ENCODE measurements around the gene TRIM66.

Gene TRIM66

DNA sequence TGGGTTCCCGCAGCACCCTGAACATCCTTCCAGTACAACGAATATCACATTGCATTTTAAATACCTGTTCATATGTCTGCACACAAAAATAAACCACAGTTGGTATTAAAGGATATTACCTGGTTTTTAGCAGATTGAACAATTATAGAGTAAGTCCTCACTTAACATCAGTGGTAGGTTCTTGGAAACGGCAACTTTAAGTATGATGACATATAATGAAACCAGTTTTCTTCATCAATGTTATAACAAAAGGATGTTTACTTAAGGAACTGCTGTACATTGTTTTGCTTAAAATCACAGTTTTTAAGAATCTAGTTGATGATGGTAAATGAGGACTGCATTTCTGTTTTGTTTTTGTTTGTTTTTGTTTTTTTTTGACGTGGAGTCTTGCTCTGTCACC is 28.0 kb downstream of the TRIM66 start:
- no peak for DNase-seq

DNA sequence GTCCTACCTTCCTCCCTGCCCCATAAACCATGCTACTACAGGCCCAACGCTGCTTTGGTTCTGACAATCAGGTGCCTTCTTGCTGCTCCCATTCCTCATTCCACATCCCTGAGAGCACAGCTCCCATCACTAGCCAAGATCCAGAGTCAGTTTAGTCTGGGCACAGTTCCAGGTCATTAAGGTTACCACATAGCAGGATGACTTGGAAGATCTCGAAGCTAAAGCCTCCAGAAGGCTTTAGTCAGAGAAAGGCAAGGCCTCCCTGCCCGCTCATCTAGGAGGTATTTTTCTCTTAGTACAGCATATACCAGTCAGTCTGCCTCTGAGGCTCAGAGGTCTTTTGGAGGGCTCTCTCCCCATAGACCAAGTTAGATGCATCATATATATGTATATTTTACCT is 30.3 kb downstream of the TRIM66 start:
- DNase-seq = no peak

DNA sequence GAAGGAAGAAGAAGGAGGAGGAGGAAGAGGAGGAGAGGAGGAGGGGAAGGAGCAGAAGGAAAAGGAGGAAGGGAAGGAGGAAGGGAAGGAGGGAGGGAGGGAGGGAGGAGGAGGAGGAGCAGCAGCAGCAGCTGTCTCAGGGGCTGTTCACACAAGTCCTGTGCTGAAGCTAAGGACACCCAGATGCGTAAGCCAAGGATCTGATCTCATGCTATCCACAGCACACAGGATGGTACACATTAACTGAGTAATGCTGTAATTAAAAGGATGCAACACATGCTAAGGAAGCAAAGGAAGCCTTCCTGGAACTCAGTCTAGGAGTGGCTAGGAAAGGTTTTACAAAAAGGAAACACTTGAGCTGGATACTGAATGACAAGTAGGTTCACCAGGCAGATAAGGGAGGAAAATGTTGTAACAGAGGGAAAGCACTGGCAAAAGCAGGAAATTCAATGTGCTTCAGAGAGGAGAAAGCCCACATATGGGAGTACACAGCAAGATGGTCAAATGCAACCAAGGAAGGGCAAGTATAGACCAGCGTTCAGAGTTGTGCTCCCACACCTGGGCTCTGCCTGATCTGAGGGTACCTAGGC is 32.0 kb downstream of the TRIM66 start:
- no peak for DNase-seq

DNA sequence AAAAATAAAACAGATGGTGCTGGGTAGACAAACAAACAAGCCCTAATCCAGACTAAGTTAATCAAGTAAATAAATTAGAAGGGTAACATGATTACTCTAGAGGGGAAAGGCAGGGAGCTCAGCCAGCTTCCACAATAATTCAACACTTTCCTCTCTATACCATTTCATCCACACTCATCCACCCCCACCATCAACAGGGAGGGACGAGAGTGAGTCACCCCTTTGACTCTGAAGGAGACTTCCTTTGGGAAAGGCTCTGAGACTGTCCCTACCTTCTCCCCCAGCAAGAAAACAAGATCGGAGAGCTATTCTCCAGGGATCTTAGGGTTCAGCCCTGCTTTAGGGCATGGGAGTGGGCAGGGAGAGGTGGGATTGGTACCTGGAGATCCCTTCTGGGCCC is 33.1 kb downstream of the TRIM66 start:
- no peak for DNase-seq

DNA sequence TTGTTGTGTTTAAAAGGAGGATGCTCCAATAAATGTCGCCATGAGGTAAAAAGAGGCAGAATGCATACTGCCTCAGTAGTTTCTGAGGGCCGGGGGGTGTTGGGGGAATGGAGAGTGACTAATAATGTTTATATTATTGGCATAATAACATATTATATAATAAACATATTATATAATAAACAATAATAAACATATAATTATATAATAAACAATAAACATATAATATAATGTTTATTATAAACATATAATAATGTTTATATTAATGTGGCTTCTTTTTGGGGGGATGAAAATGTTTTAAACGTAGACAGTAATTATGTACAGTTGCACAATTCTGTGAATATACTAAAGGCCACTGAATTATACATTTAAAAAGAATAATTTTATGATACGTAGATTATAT is 35.6 kb downstream of the TRIM66 start:
- DNase-seq = no peak

DNA sequence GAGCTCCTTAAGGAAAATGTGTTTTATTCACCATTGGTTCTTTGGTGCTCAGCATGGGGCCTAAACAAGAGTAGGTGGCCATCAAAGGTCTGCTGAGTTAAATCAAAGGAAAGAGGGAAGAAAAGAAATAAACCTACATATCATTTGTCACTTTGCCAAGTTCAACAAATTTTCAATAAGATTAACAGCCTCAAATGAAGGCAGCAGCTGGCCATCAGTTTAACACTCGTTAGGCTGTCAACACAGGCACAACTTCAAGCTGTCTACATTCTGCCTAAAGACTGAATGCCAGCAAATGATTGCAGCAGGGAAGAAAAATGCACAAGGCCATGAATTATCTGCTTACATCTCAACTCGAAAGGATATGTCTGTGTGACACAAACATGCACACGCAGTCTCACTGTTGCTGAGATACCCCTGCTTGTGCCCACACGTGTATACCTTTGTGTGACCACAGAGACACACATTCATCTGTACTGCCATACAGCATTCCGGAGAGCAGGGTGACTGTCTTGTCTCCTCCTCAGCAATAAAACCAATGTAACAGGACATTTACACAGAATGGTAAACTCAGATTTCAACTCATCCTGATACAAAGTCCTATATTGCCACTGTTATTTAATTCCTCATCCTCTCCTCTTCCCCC is 40.1 kb downstream of the TRIM66 start:
- peak in 1 of 3 experiments; percentile 20 for DNase-seq

DNA sequence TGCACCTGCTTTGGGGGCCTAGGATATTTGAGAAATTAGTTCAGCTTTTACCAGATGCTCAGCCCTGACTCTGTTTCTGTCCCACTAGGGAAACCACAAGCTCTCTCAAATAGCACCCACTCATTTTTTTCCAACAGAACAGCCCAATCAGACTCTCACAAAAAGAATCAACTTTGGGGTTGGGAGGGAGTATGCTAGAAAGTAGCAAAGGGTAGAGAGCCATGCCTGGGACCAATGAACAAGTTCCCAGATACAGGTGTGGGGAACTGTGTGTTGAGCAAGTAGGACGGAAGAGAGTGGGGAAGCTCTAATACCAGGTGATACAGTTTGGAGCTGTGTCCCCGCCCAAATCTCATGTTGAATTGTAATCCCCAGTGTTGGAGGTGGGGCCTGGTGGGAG is 41.1 kb downstream of the TRIM66 start:
- DNase-seq = no peak

DNA sequence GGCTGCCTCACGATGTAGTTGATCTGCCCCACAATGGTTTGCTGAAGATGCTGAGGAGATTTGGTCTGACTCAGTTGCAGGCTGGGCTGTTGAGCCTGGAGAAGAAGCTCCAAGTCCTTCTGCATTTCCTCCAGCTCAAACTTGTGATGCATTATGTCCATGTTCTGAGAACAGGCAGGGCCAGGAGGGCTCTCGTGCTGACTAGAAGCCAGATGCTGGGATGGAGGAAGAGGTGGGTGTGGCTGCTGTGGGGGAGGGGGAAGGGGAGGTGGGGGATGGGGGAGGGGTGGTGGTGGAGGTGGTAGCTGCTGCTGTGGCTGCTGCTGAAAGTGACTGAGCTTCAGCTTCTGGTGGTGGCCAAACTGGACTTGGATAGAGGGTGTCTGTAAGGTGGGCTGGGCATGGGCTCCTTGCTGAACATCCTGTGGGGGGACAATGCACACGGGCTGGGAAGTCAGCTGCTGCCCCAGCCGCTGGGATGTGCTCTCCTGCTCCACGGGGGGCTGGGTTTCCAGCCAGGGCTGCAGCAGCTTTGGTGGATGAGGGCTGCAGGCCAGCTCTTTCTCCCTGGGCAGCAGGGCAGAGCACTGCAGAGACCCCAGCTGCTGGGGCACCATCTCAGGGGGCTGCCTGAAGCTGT is 42.1 kb downstream of the TRIM66 start:
- no peak for DNase-seq

DNA sequence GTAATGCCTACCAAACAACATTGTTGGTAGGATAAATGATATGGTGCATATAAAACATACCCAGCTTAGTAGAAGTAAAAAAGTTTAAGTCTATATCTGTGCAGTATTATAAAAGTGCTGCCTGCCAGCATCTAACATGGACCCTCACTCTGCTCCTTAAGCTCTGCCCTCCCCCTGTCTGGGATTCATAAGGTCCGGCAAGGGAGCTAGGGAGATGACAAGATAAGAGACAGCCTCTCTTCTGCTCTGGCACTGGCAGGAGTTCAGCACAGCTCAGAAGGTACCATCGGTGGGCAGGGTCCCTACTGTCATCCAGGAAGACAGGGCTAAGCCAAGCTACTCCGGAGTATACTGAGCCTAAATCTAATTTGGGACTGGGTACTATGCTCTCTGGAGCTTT is 42.8 kb downstream of the TRIM66 start:
- no peak for DNase-seq

DNA sequence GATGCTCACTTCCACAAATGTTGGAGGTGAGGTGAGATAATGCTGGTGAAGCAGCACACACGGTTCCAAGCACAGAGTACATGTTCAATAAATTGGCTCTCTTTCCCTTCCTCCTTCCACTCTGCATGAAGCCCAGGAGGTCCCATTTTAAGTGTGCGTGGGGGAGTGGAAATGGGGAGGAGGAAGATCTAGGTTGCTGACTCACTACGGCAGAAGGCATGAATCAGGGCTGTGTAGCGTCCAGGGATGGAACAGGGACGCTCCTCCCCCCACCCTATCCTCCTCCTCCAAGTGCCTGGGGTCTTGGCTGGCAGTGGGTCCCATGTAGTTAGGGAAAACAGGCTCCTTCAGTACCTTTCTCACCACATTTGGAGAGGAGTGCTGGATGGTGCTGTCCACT is 44.2 kb downstream of the TRIM66 start:
- no peak for DNase-seq

DNA sequence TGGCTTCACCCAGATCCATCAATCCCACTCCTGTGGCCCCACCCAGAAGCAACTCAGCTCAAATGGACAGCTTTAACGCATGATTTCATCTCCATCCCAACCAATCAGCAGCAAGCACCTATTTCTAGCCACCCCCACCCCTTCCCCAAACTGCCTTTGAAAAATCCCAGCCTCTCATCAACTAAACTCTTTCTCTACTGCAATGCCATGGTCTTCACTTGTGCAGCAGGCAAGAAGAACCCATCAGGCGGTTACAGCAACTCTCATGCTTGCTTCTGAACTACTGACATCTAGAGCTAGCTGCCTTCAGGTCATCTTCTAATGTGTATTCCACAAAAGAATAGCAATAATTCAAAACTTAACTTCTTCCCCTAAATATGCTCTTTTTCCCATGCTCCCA is 46.3 kb downstream of the TRIM66 start:
- no peak for DNase-seq

DNA sequence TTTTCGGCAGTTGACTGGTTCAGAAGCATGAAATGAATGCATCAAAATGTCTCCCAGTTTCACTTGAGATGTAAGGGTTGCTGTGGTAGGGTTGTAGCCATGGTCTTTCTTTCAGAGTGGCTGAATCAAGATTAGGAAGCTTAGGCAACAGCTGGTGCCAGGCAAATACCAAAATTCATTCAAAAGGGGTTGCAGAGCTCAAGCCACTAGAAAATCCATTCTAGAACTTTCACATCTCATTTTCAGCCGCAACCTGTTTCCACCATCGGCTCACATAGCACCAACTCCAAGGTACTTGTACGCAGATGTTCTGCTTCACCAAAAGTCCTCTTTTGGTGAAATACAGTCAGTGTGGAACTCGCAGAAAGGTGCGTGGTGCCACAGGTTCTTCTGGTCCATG is 48.0 kb downstream of the TRIM66 start:
- DNase-seq = no peak

DNA sequence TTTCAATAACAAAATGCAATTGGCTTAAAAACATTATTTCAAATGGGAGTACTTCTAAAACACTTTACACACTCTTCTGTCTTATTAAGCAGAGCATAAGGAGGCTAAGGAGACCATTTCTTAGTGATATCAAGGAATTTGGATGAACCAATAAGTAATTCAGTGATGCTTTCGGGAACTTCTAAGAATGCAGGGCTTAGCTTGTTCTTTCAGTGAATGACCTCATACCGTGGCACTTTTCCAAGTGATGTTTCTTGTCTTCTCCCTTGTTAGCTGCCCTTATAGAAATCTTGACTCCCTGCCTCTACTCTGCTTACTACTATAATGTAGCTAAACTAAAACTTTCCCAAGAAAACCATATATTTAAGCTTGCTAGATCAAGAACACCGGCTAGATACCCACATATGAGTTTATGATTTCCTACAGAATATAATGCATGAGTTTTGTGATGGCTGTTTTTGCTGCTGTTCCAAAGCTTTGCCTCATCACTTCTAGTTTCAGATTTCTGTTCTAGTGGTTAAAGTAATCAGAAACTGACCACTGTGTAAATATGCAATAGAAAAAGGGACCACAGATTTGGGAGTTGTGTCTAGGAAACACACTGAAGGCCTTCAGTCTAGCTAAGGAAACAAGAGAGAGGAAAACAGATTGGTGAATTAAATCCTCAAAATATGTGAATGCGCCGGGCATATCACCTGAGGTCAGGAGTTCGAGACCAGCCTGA is 50.9 kb downstream of the TRIM66 start:
- no peak for DNase-seq

DNA sequence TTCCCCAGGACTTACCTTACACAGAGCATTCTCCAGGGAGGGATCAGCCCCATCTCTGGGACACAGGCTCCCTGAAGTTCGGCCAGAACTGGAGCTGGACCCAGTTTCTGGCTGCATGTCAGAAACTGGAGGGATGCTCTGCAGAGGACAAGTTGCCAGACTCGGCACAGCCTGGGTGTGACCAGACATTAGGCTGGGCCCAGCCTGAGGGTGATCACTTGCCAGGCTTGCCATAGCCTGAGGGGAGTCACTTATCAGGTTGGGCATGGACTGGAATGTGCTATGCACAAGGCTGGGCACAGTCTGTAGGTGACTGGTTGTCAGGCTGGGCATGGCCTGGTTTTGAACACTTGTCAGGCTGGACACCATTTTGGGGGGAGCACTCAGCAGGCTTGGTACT is 57.8 kb downstream of the TRIM66 start:
- DNase-seq = no peak

DNA sequence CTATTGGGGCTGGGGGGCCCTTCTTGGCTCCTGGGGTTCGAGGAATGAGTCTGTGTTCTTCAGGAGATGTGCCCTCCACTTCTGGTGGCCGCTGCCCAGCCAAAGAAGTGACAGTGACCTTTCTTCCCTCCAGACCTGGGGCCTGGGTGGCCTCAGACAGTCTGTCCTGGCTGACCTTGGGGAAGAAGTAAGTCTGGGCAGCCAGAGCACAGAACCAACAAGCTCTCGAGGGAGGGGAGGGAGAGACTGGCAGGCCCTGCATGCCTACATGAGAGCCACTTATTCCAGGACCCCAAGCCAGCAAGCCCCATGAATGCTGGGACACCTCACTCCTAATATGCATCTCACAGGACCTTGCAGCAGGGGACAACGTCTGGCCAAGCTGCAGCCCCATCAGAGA is 61.3 kb downstream of the TRIM66 start:
- DNase-seq = no peak

DNA sequence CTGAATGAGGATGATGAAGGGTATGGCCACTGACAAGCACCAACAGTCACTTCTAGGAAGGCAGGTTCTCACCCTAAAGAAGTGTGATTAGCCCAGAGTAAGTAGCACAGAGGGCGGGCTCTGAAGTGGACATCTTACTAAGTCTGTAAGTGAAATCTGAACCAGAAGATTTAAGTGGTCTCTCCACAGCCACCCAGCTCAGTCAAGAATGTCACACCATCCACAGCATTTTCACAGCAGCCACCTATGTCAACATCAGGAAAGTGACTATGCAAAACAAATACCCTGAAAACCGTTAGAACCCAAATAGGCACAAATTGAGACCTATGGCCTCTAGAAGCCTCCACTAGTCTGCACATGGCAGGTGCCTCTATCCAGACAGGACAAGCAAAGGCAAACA is 65.4 kb downstream of the TRIM66 start:
- DNase-seq = no peak

DNA sequence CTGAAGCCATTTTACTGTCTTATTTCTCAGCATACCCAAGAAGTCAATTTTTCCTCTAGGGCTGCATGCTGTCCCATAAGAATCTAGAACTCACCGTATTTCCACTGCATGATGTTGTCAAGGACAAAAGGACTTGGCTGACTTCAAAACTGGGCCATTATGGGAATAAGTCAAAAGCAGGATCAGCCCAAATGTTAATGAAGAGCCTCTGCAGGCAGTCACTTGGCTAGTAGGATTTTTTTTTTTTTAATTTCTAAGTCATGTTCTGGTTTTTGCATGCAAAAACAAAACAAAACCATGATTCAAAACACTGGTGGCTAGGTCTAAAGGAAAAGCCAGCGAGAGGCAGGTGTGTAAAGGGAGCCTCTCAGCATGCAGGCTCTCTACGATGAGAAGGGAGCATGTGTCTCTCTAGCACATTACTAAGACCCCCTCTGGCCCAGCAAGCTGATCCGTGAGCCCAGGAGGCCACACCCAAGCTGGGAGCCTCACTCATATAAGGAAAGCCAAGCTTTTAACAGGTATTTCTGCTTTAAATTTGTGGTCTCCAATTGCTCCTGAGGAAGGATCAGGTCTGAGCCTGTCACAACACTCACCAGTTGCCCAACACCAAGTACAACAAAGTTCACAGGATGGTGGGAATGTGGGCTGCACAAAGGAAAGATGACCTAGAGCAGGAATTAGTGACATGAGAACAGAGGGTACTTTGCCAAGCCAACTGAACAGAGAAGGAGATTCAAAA is 67.0 kb downstream of the TRIM66 start:
- DNase-seq = no peak

DNA sequence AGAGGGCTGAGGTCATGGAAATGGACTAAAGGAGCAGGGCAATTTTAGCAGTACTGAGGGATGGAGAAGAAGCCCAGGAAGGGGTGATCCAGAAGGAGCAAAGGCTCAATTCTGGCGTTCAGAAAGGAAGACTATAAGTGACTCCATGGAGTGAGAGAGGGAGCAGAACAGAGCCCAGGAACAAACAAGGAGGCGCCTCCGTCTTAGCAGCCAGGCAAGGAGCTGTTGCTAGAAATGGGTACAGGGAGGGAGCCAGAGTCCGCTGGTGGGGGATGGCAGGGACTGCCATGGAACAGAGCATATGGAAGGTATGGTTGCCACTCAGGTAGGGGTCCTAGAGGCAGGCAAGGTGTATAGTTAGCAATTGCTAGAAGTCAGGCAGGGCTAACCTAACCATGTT is 68.0 kb downstream of the TRIM66 start:
- DNase-seq = no peak

DNA sequence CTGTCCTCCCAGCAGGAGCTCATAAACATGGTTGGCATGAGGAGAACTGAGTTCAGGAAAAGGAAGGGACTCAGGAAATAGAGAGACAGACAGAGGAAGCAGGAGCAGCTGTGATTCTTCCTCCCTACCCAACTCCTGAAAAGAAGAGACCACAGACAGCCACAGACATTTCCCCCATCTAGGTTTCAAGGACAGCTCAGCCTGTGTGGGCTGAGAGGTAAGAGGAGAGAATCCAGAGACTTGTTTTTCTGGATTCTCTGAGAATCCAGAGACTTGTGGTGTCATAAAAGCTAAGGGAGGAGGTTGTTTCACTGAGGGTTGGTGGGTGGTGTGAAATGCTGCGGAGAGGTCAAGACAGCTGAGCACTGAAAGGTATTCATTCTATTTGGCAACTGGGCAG is 69.4 kb downstream of the TRIM66 start:
- DNase-seq = no peak

DNA sequence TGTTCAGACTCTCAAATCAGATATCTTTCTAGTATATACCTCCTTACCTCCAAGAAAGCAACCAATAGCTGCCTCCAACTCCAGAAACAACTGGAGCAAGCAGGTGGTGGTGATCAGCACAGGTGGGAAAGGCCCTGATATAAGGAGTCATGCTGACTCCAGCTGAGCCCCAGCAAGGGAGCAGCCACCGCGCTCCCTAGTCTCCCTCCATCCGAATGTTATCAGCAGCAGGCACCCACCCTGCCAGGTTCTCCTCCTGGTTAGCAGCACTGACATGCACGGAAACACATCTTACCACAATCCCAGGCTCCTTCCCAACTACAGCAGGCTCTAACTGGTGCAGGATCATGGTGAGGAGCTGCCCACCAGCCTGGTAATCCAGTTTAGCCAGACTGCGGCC is 69.9 kb downstream of the TRIM66 start:
- no peak for DNase-seq

DNA sequence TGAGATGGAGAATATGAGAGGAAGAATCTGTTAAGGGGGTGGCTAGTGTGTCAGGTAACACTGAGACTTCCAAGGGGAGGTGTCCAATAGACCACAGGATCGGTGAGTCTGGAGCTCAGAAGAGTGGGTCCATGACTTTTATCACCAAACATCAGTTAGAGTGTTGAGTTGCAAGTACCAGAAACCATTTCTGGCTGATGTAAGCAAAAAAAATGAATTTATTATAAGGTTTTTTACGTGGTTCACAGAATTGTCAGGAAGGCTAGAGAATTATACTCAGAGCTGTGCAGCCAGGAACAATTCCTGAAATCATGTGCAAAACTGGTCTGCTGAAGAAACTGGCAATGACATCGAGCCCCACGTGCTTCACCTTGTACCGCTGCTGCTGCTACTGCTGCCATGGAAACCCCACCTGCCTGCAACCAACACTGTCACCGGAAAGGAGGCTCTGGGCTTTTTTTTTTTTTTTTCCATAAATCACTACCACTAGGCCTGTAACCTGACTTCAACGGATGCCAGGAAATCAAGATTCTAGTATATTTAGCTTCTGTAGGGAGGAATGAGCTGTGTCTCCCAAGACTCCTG is 71.8 kb downstream of the TRIM66 start:
- peak; percentile 70 to 92 (median 70) for DNase-seq

DNA sequence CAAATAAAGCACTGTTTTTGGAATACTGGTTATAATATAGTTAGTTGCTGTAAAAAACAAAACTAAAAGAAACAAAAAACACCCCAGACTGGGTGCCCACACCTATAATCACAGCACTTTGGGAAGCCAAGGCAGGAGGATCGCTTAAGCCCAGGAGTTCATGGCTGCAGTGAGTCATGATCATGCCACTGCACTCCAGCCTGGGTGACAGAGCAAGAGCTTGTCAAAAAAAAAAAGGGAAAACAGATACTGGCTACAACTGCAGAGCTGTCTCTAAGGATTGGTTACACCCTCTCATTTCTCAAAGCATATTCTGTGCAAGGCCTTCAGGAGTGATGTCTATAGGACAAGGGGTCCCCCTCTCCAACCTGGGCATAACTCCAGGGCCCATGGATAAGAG is 73.8 kb downstream of the TRIM66 start:
- DNase-seq = no peak

DNA sequence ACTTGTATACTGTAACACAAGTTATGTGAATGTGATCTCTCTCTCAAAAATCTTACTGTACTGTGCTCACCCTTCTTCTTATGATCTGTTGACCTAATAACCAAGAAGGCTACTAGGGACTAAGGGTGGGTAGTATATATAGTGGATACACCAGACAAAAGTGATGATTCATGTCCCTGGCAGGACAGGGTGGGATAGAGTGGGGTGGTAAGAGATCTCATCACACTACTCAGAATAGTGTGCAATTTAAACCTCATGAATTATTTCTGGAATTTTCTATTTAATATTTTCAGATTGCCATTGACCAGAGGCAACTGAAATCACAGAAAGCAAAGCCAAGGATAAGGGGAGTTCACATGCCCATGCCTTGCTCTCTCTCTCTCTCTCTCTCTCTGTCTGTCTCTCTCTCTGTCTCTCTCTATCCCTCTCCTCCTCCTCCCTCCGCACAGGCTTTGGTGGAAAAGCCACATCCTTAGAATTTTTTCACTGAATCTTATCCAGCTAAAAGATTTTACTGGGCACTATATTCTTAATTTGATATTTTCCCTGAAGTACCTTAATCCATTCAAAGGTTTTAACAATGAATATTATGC is 76.4 kb downstream of the TRIM66 start:
- DNase-seq = no peak
